Loucy (cell line): Measurements from ENCODE around the gene MTPN.

ENCODE experiments used
- CTCF ChIP-seq: fragments of 200-600 bp; sonication (generic); conservative IDR thresholded peaks from 2 replicates; pipeline ENCODE4 v1.5.1; 2014; ENCODE audit warnings: mild to moderate bottlenecking, antibody characterized with exemption, low read length
- EZH2phosphoT487 ChIP-seq: fragments of 200-600 bp; IDR thresholded peaks from 2 replicates; pipeline ENCODE4 v1.6.1; 2018; ENCODE audit warnings: antibody characterized with exemption, mild to moderate bottlenecking, moderate library complexity, borderline replicate concordance

- TF ChIP-seq CTCF (no peak), EZH2phosphoT487 (no peak)
Observed at GRCh38 chr7:135960709-135961451, 16.3 kb downstream of the MTPN start.
